H9 (cell line): ENCODE results near the gene ACVR1. TPM values are rescaled to one million over a fixed set of nuclear protein-coding genes. Genes with fewer than 3 reads are reported as not detected.

Experiments
- DNase-seq: peaks from one replicate; pipeline ENCODE4 v3.0.0-alpha.2; 2017
- H2AFZ ChIP-seq: one replicate; pipeline ENCODE4 v1.6.1; 2013; ENCODE audit warnings: mild to moderate bottlenecking, low read length, control low read depth, moderate library complexity
- H2AK5ac ChIP-seq: 2 replicates; pipeline ENCODE4 v1.6.1; 2013; ENCODE audit warnings: low read length, control low read depth, mixed read lengths; ENCODE audit not compliant: insufficient read length
- H2BK120ac ChIP-seq: one replicate; pipeline ENCODE4 v1.6.1; 2013; ENCODE audit warnings: low read depth, mild to moderate bottlenecking, low read length, control low read depth, inconsistent platforms; ENCODE audit not compliant: poor library complexity, severe bottlenecking
- H2BK12ac ChIP-seq: 2 replicates; pipeline ENCODE4 v1.6.1; 2013; ENCODE audit warnings: low read length, control low read depth, mixed read lengths, low read depth; ENCODE audit not compliant: insufficient read length
- H2BK15ac ChIP-seq: 2 replicates; pipeline ENCODE4 v1.6.1; 2013; ENCODE audit warnings: low read depth, low read length, control low read depth
- H2BK20ac ChIP-seq: one replicate; pipeline ENCODE4 v1.6.1; 2013; ENCODE audit warnings: low read depth, mild to moderate bottlenecking, low read length, control low read depth, inconsistent platforms; ENCODE audit not compliant: poor library complexity, severe bottlenecking
- H2BK5ac ChIP-seq: 2 replicates; pipeline ENCODE4 v1.6.1; 2013; ENCODE audit warnings: low read length, control low read depth, mixed read lengths; ENCODE audit not compliant: insufficient read length
- H3K14ac ChIP-seq: 2 replicates; pipeline ENCODE4 v1.6.1; 2013; ENCODE audit warnings: low read length, control low read depth; ENCODE audit not compliant: insufficient read depth
- H3K18ac ChIP-seq: 2 replicates; pipeline ENCODE4 v1.6.1; 2013; ENCODE audit warnings: low read depth, mild to moderate bottlenecking, mixed read lengths, low read length, control low read depth; ENCODE audit not compliant: insufficient read length
- H3K23ac ChIP-seq: 2 replicates; pipeline ENCODE4 v1.6.1; 2013; ENCODE audit warnings: low read length, control low read depth, mixed read lengths, low read depth; ENCODE audit not compliant: insufficient read length
- H3K23me2 ChIP-seq: 2 replicates; pipeline ENCODE4 v1.6.1; 2013; ENCODE audit warnings: low read depth, mild to moderate bottlenecking, mixed read lengths, low read length, control low read depth; ENCODE audit not compliant: insufficient read length, poor library complexity, severe bottlenecking
- H3K27ac ChIP-seq: 2 replicates; pipeline ENCODE4 v1.5.1; 2013; ENCODE audit warnings: low read length, control low read depth, mixed read lengths, low read depth; ENCODE audit not compliant: insufficient read length
- H3K27me3 ChIP-seq: 2 replicates; pipeline ENCODE4 v1.6.1; 2013; ENCODE audit warnings: low read length, control low read depth, inconsistent platforms; ENCODE audit not compliant: insufficient read depth
- H3K4ac ChIP-seq: 2 replicates; pipeline ENCODE4 v1.6.1; 2013; ENCODE audit warnings: low read depth, mild to moderate bottlenecking, control low read depth, inconsistent platforms, low read length, moderate library complexity
- H3K4me1 ChIP-seq: 2 replicates; pipeline ENCODE4 v1.6.1; 2013; ENCODE audit warnings: low read length, control low read depth, inconsistent platforms; ENCODE audit not compliant: insufficient read depth
- H3K4me2 ChIP-seq: 2 replicates; pipeline ENCODE4 v1.6.1; 2013; ENCODE audit warnings: low read length, control low read depth, mixed read lengths; ENCODE audit not compliant: insufficient read length, insufficient read depth
- H3K56ac ChIP-seq: 2 replicates; pipeline ENCODE4 v1.6.1; 2013; ENCODE audit warnings: low read depth, mild to moderate bottlenecking, mixed read lengths, low read length, control low read depth; ENCODE audit not compliant: insufficient read length
- H3K79me1 ChIP-seq: 2 replicates; pipeline ENCODE4 v1.6.1; 2013; ENCODE audit warnings: low read depth, mild to moderate bottlenecking, moderate library complexity, low read length, control low read depth, inconsistent platforms; ENCODE audit not compliant: insufficient read depth, poor library complexity, severe bottlenecking
- H3K79me2 ChIP-seq: 2 replicates; pipeline ENCODE4 v1.6.1; 2013; ENCODE audit warnings: low read length, control low read depth, inconsistent platforms; ENCODE audit not compliant: insufficient read depth
- H3K9ac ChIP-seq: 2 replicates; pipeline ENCODE4 v1.6.1; 2013; ENCODE audit warnings: low read length, control low read depth, mixed read lengths; ENCODE audit not compliant: insufficient read length; ENCODE audit errors: extremely low read depth
- H3K9me3 ChIP-seq: one replicate; pipeline ENCODE4 v1.6.1; 2013; ENCODE audit warnings: low read depth, low read length, inconsistent platforms; ENCODE audit not compliant: control insufficient read depth
- H3T11ph ChIP-seq: one replicate; pipeline ENCODE4 v1.6.1; 2013; ENCODE audit warnings: mild to moderate bottlenecking, low read length, control low read depth, inconsistent platforms
- H4K20me1 ChIP-seq: one replicate; pipeline ENCODE4 v1.6.1; 2013; ENCODE audit not compliant: control insufficient read depth, insufficient read length, insufficient read depth
- H4K5ac ChIP-seq: 2 replicates; pipeline ENCODE4 v1.6.1; 2013; ENCODE audit warnings: low read depth, mild to moderate bottlenecking, mixed read lengths, low read length, control low read depth; ENCODE audit not compliant: insufficient read length
- H4K8ac ChIP-seq: replicated peaks from 2 replicates; pipeline ENCODE4 v1.6.1; 2013; ENCODE audit warnings: low read length, control low read depth, mixed read lengths, low read depth; ENCODE audit not compliant: insufficient read length
- H4K91ac ChIP-seq: 2 replicates; pipeline ENCODE4 v1.6.1; 2013; ENCODE audit warnings: low read depth, mild to moderate bottlenecking, moderate library complexity, mixed read lengths, low read length, control low read depth; ENCODE audit not compliant: insufficient read length
- H3K27ac Mint-ChIP-seq, 3 experiments: 2 replicates in 2 of 3; 3 replicates in 1 of 3; pipeline ENCODE4 v1.8.0; 2020 to 2021; ENCODE audit warnings: mixed read lengths in 3 of 3, mild to moderate bottlenecking in 1 of 3, moderate library complexity in 1 of 3
- H3K27me3 Mint-ChIP-seq: 2 replicates; pipeline ENCODE4 v1.8.0; 2021; ENCODE audit warnings: low read depth, mild to moderate bottlenecking, moderate library complexity, mixed read lengths
- H3K36me3 Mint-ChIP-seq, 3 experiments: 2 replicates in 2 of 3; 3 replicates in 1 of 3; pipeline ENCODE4 v1.8.0; 2020 to 2021; ENCODE audit warnings: low read depth in 3 of 3, mixed read lengths in 3 of 3; ENCODE audit not compliant: insufficient read depth in 1 of 3
- H3K4me1 Mint-ChIP-seq, 2 experiments: 2 replicates each; pipeline ENCODE4 v1.8.0; 2020; ENCODE audit warnings: mixed read lengths in 2 of 2
- H3K4me3 Mint-ChIP-seq, 2 experiments: 2 replicates in 1 of 2; 3 replicates in 1 of 2; pipeline ENCODE4 v1.8.0; 2020 to 2021; ENCODE audit warnings: mild to moderate bottlenecking in 2 of 2, mixed read lengths in 2 of 2, moderate library complexity in 1 of 2
- H3K9me3 Mint-ChIP-seq, 2 experiments: 2 replicates in 1 of 2; 3 replicates in 1 of 2; pipeline ENCODE4 v1.8.0; 2020; ENCODE audit warnings: mild to moderate bottlenecking in 2 of 2, mixed read lengths in 2 of 2, moderate library complexity in 1 of 2
- total RNA-seq: library from RNA; stranded (reverse); gene quantifications from 2 replicates; pipeline ENCODE4 v1.2.1, GENCODE V29; 2021
- TF ChIP-seq, protein P1 (sequence below): fragments of 200-600 bp; sonication (generic); conservative IDR thresholded peaks from 3 replicates; pipeline ENCODE4 v1.8.0; 2021; ENCODE audit warnings: antibody characterized with exemption, mild to moderate bottlenecking

The ACVR1 gene
- total RNA-seq, 1 experiment from 2014 or later = 21.2 TPM

DNA sequence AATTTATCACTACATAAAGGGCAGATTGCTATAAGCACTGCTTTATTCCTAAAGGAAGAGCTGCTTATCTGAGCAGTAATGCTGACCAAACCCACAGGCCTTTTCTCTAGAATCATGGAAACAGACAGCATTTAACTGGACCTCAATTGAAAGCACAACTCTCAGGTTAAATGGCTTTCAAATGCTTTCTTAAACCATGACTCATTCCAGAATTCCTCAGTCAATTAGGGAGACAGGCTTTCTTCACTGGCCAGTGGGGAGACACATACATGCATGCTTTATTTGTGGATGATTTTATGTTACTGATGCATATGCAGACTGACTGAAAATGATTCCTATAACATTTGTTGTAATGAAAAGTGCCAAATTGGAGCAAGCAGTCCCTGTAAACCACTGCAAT, 114.6 kb downstream of the ACVR1 start:
- Histone ChIP-seq H3K9me3 (no peaks in the 10 kb centered on the region), H3K79me1 (no peaks in the 10 kb centered on the region), H3K79me2 (no peaks in the 10 kb centered on the region), H3K27me3 (no peaks in the 10 kb centered on the region), H3K23me2 (no peaks in the 10 kb centered on the region), H3K18ac (no peak overlapping the region), H3K27ac (peak overlapping the region; percentile 33), H2AK5ac (no peak overlapping the region), H2BK12ac (no peak overlapping the region), H2AFZ (no peak overlapping the region), H2BK15ac (no peak overlapping the region), H4K91ac (no peak overlapping the region), H2BK120ac (no peak overlapping the region), H2BK5ac (no peak overlapping the region), H3K4ac (no peak overlapping the region), H3K23ac (no peak overlapping the region), H3K9ac (no peak overlapping the region), H4K8ac (no peak overlapping the region), H3K4me2 (no peak overlapping the region), H3K4me1 (peaks cover 7% of the 10 kb centered on the region; the same call in 1 of the 2 replicates), H2BK20ac (no peak overlapping the region), H3K56ac (no peak overlapping the region), H3T11ph (no peak overlapping the region), H3K14ac (no peak overlapping the region), H4K5ac (no peak overlapping the region), H4K20me1 (no peaks in the 10 kb centered on the region)
- H3K4me1 Mint-ChIP-seq = peaks cover 36 to 42% of the 10 kb centered on the region in 2 experiments
- H3K9me3 Mint-ChIP-seq = peaks cover 22 to 24% of the 10 kb centered on the region in 2 experiments
- peaks cover 41 to 53% (median 45%) of the 10 kb centered on the region in 3 experiments for H3K36me3 Mint-ChIP-seq
- no peak overlapping the region for H3K4me3 Mint-ChIP-seq
- no peak for DNase-seq
- no peaks in the 10 kb centered on the region for H3K27me3 Mint-ChIP-seq
- TF ChIP-seq, protein P1, sequence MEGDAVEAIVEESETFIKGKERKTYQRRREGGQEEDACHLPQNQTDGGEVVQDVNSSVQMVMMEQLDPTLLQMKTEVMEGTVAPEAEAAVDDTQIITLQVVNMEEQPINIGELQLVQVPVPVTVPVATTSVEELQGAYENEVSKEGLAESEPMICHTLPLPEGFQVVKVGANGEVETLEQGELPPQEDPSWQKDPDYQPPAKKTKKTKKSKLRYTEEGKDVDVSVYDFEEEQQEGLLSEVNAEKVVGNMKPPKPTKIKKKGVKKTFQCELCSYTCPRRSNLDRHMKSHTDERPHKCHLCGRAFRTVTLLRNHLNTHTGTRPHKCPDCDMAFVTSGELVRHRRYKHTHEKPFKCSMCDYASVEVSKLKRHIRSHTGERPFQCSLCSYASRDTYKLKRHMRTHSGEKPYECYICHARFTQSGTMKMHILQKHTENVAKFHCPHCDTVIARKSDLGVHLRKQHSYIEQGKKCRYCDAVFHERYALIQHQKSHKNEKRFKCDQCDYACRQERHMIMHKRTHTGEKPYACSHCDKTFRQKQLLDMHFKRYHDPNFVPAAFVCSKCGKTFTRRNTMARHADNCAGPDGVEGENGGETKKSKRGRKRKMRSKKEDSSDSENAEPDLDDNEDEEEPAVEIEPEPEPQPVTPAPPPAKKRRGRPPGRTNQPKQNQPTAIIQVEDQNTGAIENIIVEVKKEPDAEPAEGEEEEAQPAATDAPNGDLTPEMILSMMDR = no peak
- H3K27ac Mint-ChIP-seq = no peak overlapping the region; a peak in 1 of 7 replicates
